Naive thymus-derived CD4-positive, alpha-beta T cell (primary cell): ENCODE results near the gene PEX1. TPM values are rescaled to one million over a fixed set of nuclear protein-coding genes. Genes with fewer than 3 reads are reported as not detected.
"Not testable (repeated sequence)": the region's sequence is repeated elsewhere in the genome, so short reads cannot be mapped to it uniquely, and the experiment has no call there.

Source experiments
- ATAC-seq: fragments of 150-1000 bp; cut with Tn5 transposase; 2 replicates; pipeline ENCODE4 v1.10.0; 2021; ENCODE audit warnings: mild to moderate bottlenecking, moderate library complexity
- CTCF ChIA-PET: fragments of 350-600 bp; sonication (Branson Sonifier 250); formaldehyde crosslinking; loops from one replicate; lab custom pipeline; 2021; ENCODE audit warnings: antibody characterized with exemption; lab: Charles Lee
- POLR2A ChIA-PET: fragments of 350-600 bp; sonication (Branson Sonifier 250); formaldehyde crosslinking; loops from one replicate; lab custom pipeline; 2021; ENCODE audit warnings: antibody characterized with exemption, inconsistent platforms; lab: Charles Lee
- DNase-seq, 9 donors: peaks; one replicate each; pipeline versions ENCODE4 v3.0.0 to v3.0.0-alpha.2; 2020 to 2022; ENCODE audit warnings: mixed read lengths in 1 of 9
- H3K27ac ChIP-seq: one replicate; pipeline ENCODE4 v1.7.0; 2013; ENCODE audit warnings: mild to moderate bottlenecking, low read depth, low read length, moderate library complexity
- H3K27me3 ChIP-seq, 2 donors: one replicate each; pipeline ENCODE4 v1.7.0; 2013; ENCODE audit warnings: low read length in 2 of 2, mild to moderate bottlenecking in 2 of 2, moderate library complexity in 2 of 2; ENCODE audit not compliant: control insufficient read depth in 2 of 2, insufficient read depth in 2 of 2
- H3K36me3 ChIP-seq, 3 experiments: 1 replicate in 2 of 3; 2 replicates in 1 of 3; pipeline ENCODE4 v1.7.0; 2013; ENCODE audit warnings: low read length in 3 of 3, mild to moderate bottlenecking in 3 of 3, moderate library complexity in 1 of 3; ENCODE audit not compliant: insufficient read depth in 3 of 3, control insufficient read depth in 2 of 3
- H3K4me1 ChIP-seq, 2 donors: one replicate each; pipeline ENCODE4 v1.7.0; 2013; ENCODE audit warnings: low read length in 2 of 2, mild to moderate bottlenecking in 2 of 2, moderate library complexity in 1 of 2; ENCODE audit not compliant: control insufficient read depth in 2 of 2, insufficient read depth in 2 of 2
- H3K4me3 ChIP-seq: 2 replicates; pipeline ENCODE4 v1.7.0; 2013; ENCODE audit warnings: mild to moderate bottlenecking, low read length
- H3K9me3 ChIP-seq, 3 experiments: 1 replicate in 2 of 3; 2 replicates in 1 of 3; pipeline ENCODE4 v1.7.0; 2013; ENCODE audit warnings: low read length in 3 of 3; ENCODE audit not compliant: control insufficient read depth in 2 of 3
- H3K27ac Mint-ChIP-seq, 9 donors: one replicate each; pipeline ENCODE4 v1.8.0; 2020 to 2022; ENCODE audit warnings: mixed read lengths in 9 of 9, mild to moderate bottlenecking in 8 of 9, moderate library complexity in 5 of 9, inconsistent platforms in 2 of 9
- H3K27me3 Mint-ChIP-seq, 5 donors: one replicate each; pipeline ENCODE4 v1.8.0; 2021 to 2022; ENCODE audit warnings: mixed read lengths in 5 of 5, mild to moderate bottlenecking in 1 of 5
- H3K36me3 Mint-ChIP-seq, 5 donors: one replicate each; pipeline ENCODE4 v1.8.0; 2020 to 2022; ENCODE audit warnings: mixed read lengths in 5 of 5, mild to moderate bottlenecking in 3 of 5, inconsistent platforms in 1 of 5
- H3K4me1 Mint-ChIP-seq, 7 donors: one replicate each; pipeline ENCODE4 v1.8.0; 2020 to 2022; ENCODE audit warnings: mixed read lengths in 7 of 7, mild to moderate bottlenecking in 3 of 7, inconsistent platforms in 1 of 7
- H3K4me3 Mint-ChIP-seq, 10 donors: one replicate each; pipeline ENCODE4 v1.8.0; 2020 to 2022; ENCODE audit warnings: mild to moderate bottlenecking in 10 of 10, mixed read lengths in 10 of 10, moderate library complexity in 6 of 10, inconsistent platforms in 2 of 10
- H3K9me3 Mint-ChIP-seq, 11 donors: one replicate each; pipeline ENCODE4 v1.8.0; 2020 to 2022; ENCODE audit warnings: mixed read lengths in 11 of 11, mild to moderate bottlenecking in 4 of 11, inconsistent platforms in 1 of 11, moderate library complexity in 1 of 11
- intact Hi-C, 2 donors: fragments of 100-400 bp; cut with micrococcal nuclease; formaldehyde crosslinking; loops; one replicate each; pipeline ENCODE4 v1.15.1; 2023
- polyA plus RNA-seq, 2 donors: library from polyadenylated mRNA; unstranded; fragments of 300-500 nt; fragmentation: Illumina TruSeq; gene quantifications; one replicate each; pipeline ENCODE4 v1.2.3, GENCODE V29; 2021
- total RNA-seq, 6 experiments: library from RNA in 5 of 6; stranded (reverse) in 5 of 6; gene quantifications; 1 replicate in 5 of 6; 2 replicates in 1 of 6; pipeline ENCODE4 v1.2.3 and lab custom pipeline; 2021 to 2026

The PEX1 gene
- total and polyA plus RNA-seq, 7 experiments from 2014 or later = 9.7 to 43.3 (median 23.1) TPM

GRCh38 chr7:92479146-92479545 is 49.2 kb downstream of the PEX1 start:
- intact Hi-C loops, CTCF ChIA-PET, H3K9me3 Mint-ChIP-seq, DNase-seq, H3K27me3 ChIP-seq, H3K4me1 ChIP-seq, H3K27ac Mint-ChIP-seq, H3K27ac ChIP-seq, H3K4me3 ChIP-seq, H3K36me3 ChIP-seq, H3K36me3 Mint-ChIP-seq, H3K27me3 Mint-ChIP-seq, ATAC-seq, H3K9me3 ChIP-seq, H3K4me1 Mint-ChIP-seq, H3K4me3 Mint-ChIP-seq, POLR2A ChIA-PET: not testable (repeated sequence)

- Histone ChIP-seq H3K36me3 (no peaks in the 10 kb centered on the region), H3K9me3 (no peaks in the 10 kb centered on the region), H3K27ac (no peak overlapping the region), H3K27me3 (no peaks in the 10 kb centered on the region), H3K4me1 (no peaks in the 10 kb centered on the region), H3K4me3 (no peak overlapping the region)
- H3K4me1 Mint-ChIP-seq = no peaks in the 10 kb centered on the region
- no peak overlapping the region for H3K27ac Mint-ChIP-seq
- H3K9me3 Mint-ChIP-seq = no peaks in the 10 kb centered on the region
- DNase-seq = no peak
- H3K36me3 Mint-ChIP-seq = peaks cover 0 to 7% (median 0%) of the 10 kb centered on the region in 5 donors
- no peak for ATAC-seq
- H3K4me3 Mint-ChIP-seq = no peak overlapping the region
- intact Hi-C loops = no loop called here
- H3K27me3 Mint-ChIP-seq = no peaks in the 10 kb centered on the region
- CTCF ChIA-PET = no interaction called here
- POLR2A ChIA-PET = no interaction called here
Observed at GRCh38 chr7:92478711-92479110, 49.6 kb downstream of the PEX1 start.

GRCh38 chr7:92478095-92478494 is 50.2 kb downstream of the PEX1 start:
- no peak for DNase-seq
- intact Hi-C loops = no loop called here
- Mint-ChIP-seq H3K4me1 (no peaks in the 10 kb centered on the region), H3K27me3 (no peaks in the 10 kb centered on the region), H3K36me3 (peaks cover 0 to 7% (median 0%) of the 10 kb centered on the region in 5 donors), H3K4me3 (no peak overlapping the region), H3K9me3 (no peaks in the 10 kb centered on the region), H3K27ac (no peak overlapping the region)
- CTCF ChIA-PET = no interaction called here
- H3K27me3 ChIP-seq = no peaks in the 10 kb centered on the region
- no peaks in the 10 kb centered on the region for H3K9me3 ChIP-seq
- H3K4me3 ChIP-seq = no peak overlapping the region
- ATAC-seq = no peak
- no peaks in the 10 kb centered on the region for H3K36me3 ChIP-seq
- no peaks in the 10 kb centered on the region for H3K4me1 ChIP-seq
- no peak overlapping the region for H3K27ac ChIP-seq
- POLR2A ChIA-PET = interaction anchor here (1.2 kb wide), 1 partner anchor 30 kb away, joined by 3 read pairs; no protein-coding TSS in a partner anchor

- H3K36me3 ChIP-seq, H3K27ac ChIP-seq, H3K36me3 Mint-ChIP-seq, DNase-seq, H3K27me3 Mint-ChIP-seq, H3K9me3 Mint-ChIP-seq, H3K4me3 ChIP-seq, H3K4me1 ChIP-seq, H3K27me3 ChIP-seq, H3K27ac Mint-ChIP-seq, H3K9me3 ChIP-seq, H3K4me3 Mint-ChIP-seq, CTCF ChIA-PET, intact Hi-C loops, ATAC-seq, H3K4me1 Mint-ChIP-seq: not testable (repeated sequence)
- POLR2A ChIA-PET = interaction anchor here (1.2 kb wide), 1 partner anchor 30 kb away, joined by 3 read pairs; no protein-coding TSS in a partner anchor
Observed at GRCh38 chr7:92477681-92478080, 50.6 kb downstream of the PEX1 start, which contains the start of gene ERVW-1. Gene ERVW-1 (minus strand): TSS chr7:92477946. CDS start chr7:92470381, 7,565 bp downstream.

GRCh38 chr7:92475851-92476590 is 52.3 kb downstream of the PEX1 start:
- H3K4me1 Mint-ChIP-seq, CTCF ChIA-PET, H3K36me3 ChIP-seq, H3K9me3 Mint-ChIP-seq, H3K27ac Mint-ChIP-seq, POLR2A ChIA-PET, H3K9me3 ChIP-seq, DNase-seq, H3K27me3 ChIP-seq, H3K27me3 Mint-ChIP-seq, H3K4me1 ChIP-seq, H3K27ac ChIP-seq, H3K4me3 Mint-ChIP-seq, H3K4me3 ChIP-seq, ATAC-seq, intact Hi-C loops: not testable (repeated sequence)
- peaks cover 0 to 14% (median 0%) of the 10 kb centered on the region in 5 donors for H3K36me3 Mint-ChIP-seq

GRCh38 chr7:92475261-92475770 is 53.0 kb downstream of the PEX1 start:
- POLR2A ChIA-PET, H3K4me1 ChIP-seq, ATAC-seq, H3K9me3 Mint-ChIP-seq, DNase-seq, H3K27me3 Mint-ChIP-seq, H3K27ac ChIP-seq, H3K4me3 Mint-ChIP-seq, H3K4me3 ChIP-seq, H3K27ac Mint-ChIP-seq, CTCF ChIA-PET, intact Hi-C loops, H3K4me1 Mint-ChIP-seq, H3K9me3 ChIP-seq, H3K27me3 ChIP-seq, H3K36me3 ChIP-seq: not testable (repeated sequence)
- peaks cover 0 to 14% (median 2%) of the 10 kb centered on the region in 5 donors for H3K36me3 Mint-ChIP-seq

GRCh38 chr7:92473989-92474388 is 54.3 kb downstream of the PEX1 start:
- H3K36me3 ChIP-seq, H3K4me1 Mint-ChIP-seq, ATAC-seq, H3K9me3 ChIP-seq, intact Hi-C loops, H3K4me3 Mint-ChIP-seq, H3K4me1 ChIP-seq, H3K4me3 ChIP-seq, POLR2A ChIA-PET, H3K27me3 Mint-ChIP-seq, DNase-seq, H3K9me3 Mint-ChIP-seq, H3K27ac Mint-ChIP-seq, CTCF ChIA-PET, H3K27me3 ChIP-seq, H3K27ac ChIP-seq: not testable (repeated sequence)
- H3K36me3 Mint-ChIP-seq = peaks cover 5 to 21% (median 6%) of the 10 kb centered on the region in 5 donors
